Spleen (tissue), 7 donors: ENCODE measurements around the gene AP1B1.

Source experiments
- POLR2A ChIP-seq, 3 donors: fragments of 450-650 bp; IDR thresholded peaks; one replicate each; pipeline ENCODE4 v1.5.1; 2017; ENCODE audit warnings: antibody characterized with exemption in 3 of 3, mild to moderate bottlenecking in 1 of 3
- POLR2AphosphoS5 ChIP-seq, 3 donors: sonication (generic); formaldehyde crosslinking; IDR thresholded peaks; one replicate each; pipeline ENCODE4 v1.5.1; 2017; ENCODE audit warnings: antibody characterized with exemption in 3 of 3
- TF ChIP-seq, protein P1 (sequence below), 11 experiments: fragments of 200-600 bp in 7 of 11; fragments of 450-650 bp in 4 of 11; sonication (generic) in 4 of 11; IDR thresholded peaks in 8 of 11; conservative IDR thresholded peaks in 3 of 11; 1 replicate in 7 of 11; 2 replicates in 4 of 11; pipeline versions ENCODE4 v1.4.0 to v1.8.0; 2016 to 2021; ENCODE audit warnings: antibody characterized with exemption in 11 of 11, inconsistent platforms in 4 of 11, mild to moderate bottlenecking in 1 of 11
- donor health status: DM: no; HTN: no; CAD: no; lungs with moderate emphysema.
- donor health status: DM: no; HTN: no; CAD: no.
- donor health status: DM: no; HTN: no; CAD: no.

DNA sequence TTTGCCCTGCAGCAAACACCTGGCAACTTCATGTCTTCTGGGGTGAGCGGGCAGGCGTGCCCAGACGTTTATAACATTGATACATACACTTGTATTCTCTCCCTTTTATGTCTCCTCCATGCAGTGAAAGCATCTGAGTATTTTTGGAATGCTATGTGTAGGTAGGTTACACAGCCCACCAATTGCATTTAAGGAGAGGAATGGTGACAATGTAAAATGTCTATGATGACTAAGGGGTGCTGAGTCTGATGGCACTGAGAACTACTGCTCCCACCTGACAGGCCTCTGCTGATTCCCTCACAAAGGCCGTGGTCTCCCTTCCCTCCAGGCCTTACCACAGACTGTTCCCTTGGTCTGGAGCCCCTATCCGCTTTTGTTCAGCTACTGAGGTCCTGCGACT is 50.0 kb downstream of the AP1B1 start:
- TF ChIP-seq, protein P1, sequence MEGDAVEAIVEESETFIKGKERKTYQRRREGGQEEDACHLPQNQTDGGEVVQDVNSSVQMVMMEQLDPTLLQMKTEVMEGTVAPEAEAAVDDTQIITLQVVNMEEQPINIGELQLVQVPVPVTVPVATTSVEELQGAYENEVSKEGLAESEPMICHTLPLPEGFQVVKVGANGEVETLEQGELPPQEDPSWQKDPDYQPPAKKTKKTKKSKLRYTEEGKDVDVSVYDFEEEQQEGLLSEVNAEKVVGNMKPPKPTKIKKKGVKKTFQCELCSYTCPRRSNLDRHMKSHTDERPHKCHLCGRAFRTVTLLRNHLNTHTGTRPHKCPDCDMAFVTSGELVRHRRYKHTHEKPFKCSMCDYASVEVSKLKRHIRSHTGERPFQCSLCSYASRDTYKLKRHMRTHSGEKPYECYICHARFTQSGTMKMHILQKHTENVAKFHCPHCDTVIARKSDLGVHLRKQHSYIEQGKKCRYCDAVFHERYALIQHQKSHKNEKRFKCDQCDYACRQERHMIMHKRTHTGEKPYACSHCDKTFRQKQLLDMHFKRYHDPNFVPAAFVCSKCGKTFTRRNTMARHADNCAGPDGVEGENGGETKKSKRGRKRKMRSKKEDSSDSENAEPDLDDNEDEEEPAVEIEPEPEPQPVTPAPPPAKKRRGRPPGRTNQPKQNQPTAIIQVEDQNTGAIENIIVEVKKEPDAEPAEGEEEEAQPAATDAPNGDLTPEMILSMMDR (IDR thresholded peaks at IDR 0.05 in 8 of 11, conservative IDR thresholded peaks at IDR 0.05 in 3 of 11) = no peak
- TF ChIP-seq POLR2A (IDR thresholded peaks at IDR 0.05) (no peak), POLR2AphosphoS5 (IDR thresholded peaks at IDR 0.05) (no peak)
